ENCODE results near the gene VWA5B1.

The VWA5B1 gene

GRCh38 chr1:20368866-20369470, 78.3 kb downstream of the VWA5B1 start:
- FAIRE-seq, result no peak

- no peak for FAIRE-seq
Measured at GRCh38 chr1:20370698-20371097, 80.0 kb downstream of the VWA5B1 start.

GRCh38 chr1:20371411-20371810, 80.7 kb downstream of the VWA5B1 start:
- no peak for FAIRE-seq

DNA sequence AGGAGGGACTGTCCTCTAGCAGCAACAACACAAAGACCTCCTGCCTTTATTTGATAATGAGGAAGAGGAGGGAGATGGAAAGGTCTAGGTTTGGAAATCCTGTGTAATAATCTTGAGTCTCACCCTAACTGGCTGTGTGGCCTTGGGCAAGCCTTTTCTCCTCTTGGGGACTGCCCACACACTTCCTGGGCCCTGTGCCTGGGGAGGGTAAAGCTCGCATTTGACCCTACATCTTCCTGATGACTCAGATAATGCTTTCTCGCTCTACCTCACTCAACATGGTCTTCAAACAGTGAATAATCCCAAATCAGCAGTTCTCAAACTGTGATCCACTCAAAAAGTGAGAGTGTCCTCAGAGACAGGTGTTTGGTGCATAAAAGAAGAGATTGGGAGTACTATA, 81.2 kb downstream of the VWA5B1 start:
- FAIRE-seq, result no peak

GRCh38 chr1:20372676-20373075, 82.0 kb downstream of the VWA5B1 start:
- FAIRE-seq, result no peak

- no peak for FAIRE-seq
Measured at GRCh38 chr1:20373286-20373685, 82.6 kb downstream of the VWA5B1 start.

GRCh38 chr1:20373764-20374163, 83.1 kb downstream of the VWA5B1 start:
- no peak for FAIRE-seq

- FAIRE-seq, result no peak
Measured at GRCh38 chr1:20375563-20375962, 84.9 kb downstream of the VWA5B1 start.

GRCh38 chr1:20376171-20376570, 85.5 kb downstream of the VWA5B1 start:
- FAIRE-seq, result no peak

GRCh38 chr1:20376880-20377494, 86.3 kb downstream of the VWA5B1 start:
- no peak for FAIRE-seq

DNA sequence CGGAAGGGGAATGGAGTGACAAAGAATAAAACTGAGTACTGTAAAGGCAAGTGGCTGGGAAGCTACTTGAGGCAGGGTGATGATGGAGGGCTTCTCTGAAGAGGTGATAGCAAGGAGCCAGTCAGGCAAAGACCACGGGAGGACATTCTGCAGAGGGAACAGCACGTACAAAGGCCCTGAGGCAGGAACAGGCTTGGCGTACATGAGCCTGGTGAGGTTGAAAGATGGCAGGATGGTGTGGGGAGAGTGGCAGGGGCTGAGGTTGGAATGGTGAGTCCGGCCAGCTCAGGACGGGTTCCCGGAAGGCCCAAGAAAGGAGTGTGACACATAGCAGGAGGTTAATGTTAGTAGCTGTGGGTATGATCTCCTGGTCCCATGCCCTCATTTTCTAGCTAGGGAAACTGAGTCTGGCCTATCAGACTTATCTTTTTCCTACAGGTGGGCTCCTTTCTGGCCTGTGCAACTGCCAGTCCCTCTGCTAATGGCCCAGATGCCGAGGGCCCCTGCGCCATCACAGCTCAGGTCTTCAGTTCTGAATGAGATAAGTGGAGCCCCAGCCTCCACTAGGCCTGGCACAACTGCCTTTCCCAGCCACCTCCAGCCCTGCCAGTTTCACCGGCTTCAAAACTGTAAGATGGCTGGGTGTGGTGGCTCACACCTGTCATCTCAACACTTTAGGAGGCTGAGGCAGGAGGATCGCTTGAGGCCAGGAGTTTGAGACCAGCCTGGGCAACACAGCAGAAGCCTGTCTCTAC, 87.0 kb downstream of the VWA5B1 start:
- FAIRE-seq, result no peak

- no peak for FAIRE-seq
Measured at GRCh38 chr1:20379075-20379474, 88.4 kb downstream of the VWA5B1 start.

DNA sequence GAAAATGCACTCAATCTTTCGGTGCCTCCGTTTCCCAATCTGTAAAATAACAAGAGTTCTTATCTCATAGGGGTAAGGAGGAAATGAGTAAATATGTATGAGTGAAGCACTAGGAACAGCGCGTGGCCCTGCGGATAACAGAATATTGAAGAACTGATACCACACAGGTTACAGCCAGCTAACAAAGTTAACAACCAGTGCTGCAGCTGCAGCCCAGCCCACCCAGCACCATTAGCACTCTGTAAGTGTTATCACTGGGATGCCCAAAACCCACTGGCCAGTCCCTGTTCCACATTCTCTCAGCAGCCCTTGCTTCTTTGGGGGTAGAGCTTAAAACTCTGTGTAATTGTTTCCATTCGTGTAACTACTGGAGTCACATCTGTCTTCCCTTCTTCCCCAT, 89.5 kb downstream of the VWA5B1 start:
- FAIRE-seq, result no peak

DNA sequence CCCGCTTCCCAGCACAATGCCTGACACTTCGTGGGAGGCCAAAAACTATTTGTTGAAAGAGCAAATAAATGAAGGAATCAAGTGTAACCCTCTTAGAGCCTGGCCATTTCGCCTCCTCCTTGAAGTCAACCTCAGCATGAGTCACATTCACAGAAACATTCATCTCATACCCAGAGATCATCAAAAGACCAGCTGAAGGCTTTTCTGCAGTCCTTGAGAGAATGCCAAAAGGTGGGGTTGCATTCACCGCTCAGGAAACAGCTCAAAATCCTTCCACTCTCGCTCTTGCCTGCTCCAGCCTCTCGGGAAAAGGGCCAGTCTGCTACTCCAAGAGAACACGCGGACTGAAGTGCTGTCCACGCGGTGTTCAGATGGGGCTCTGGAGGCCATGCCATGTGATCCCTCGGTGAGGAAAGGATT, 90.0 kb downstream of the VWA5B1 start:
- FAIRE-seq, result no peak

DNA sequence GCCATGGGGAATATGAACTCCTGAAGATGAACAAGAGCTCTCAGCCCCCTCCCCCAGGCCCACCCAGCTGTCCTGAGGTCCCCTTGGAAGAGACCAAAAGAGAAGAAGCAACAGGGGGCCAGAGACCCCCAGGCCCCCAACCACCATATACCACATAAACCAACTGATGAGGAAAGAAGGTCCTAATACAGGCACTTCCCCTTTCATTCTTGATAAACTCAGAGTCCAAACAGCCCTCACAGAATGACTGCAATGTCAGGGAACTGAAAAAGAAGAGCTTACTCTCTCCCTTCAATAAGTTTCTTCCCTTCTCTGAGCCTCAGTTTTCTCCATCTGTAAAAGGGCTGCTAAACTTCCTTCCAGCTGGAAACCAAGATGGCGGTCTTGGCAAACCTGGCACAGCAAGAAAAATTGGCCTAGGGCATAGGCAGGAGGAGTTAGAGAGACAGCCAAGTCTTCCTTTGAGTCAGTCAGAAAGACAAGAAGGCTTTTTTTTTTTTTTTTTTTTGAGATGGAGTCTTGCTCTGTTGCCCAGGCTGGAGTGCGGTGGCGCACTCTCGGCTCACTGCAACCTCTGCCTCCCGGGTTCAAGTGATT, 90.5 kb downstream of the VWA5B1 start:
- no peak for FAIRE-seq

- FAIRE-seq, result no peak
Measured at GRCh38 chr1:20381961-20382360, 91.3 kb downstream of the VWA5B1 start.

DNA sequence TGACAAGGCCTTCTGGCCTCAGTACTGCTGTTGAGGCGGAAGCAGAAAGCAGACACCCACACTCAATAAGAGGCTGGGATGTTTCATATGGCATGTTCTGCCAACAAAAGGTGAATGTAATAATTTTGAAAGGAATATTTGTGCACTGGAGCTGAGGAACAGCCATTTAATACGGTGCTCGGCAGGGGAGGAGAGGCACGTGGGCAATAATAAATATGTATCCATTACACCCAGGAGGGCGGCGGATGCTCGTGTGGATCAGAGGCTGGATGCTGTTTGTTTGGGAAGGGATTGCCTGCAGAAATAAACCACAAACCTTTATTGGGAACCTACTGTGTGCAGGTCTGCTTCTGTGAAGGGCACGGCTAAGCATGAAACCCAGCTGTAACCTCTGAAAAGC, 92.0 kb downstream of the VWA5B1 start:
- FAIRE-seq, result no peak

DNA sequence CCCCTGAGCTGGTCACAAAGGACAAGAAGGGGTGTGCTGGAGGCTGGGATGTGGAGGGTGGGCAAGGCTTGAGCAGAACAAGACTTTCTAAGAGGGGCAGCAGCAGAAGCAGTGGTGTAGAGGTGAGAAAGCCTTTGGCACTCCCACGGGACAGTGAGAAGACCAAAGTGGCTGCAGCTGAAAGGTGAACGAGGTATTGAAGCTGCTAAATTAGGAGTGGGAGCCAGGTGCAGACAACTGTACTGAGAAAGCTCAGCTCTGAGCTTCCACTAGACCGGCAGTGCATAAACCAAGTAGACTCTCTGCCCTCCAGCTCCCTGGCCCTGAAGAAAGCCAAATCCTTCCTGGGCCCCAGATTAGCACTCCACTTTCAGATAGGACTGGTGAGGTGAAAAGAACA, 93.0 kb downstream of the VWA5B1 start:
- no peak for FAIRE-seq

GRCh38 chr1:20385630-20386029, 95.0 kb downstream of the VWA5B1 start:
- FAIRE-seq, result no peak

- FAIRE-seq, result no peak
Measured at GRCh38 chr1:20386323-20387081, 95.8 kb downstream of the VWA5B1 start.

- no peak for FAIRE-seq
Measured at GRCh38 chr1:20389571-20389970, 98.9 kb downstream of the VWA5B1 start.

- no peak for FAIRE-seq
Measured at GRCh38 chr1:20390589-20391331, 100.1 kb downstream of the VWA5B1 start.

All from G401.6 (cell line).